Pancreas (tissue), 10 donors: ENCODE data around the gene UBE2S. TPM values are rescaled to one million over a fixed set of nuclear protein-coding genes. Genes with fewer than 3 reads are reported as not detected.

Source experiments
- ATAC-seq, 4 donors: fragments of 200-7000 bp; cut with Tn5 transposase; one replicate each; pipeline versions ENCODE4 v1.8.0 to v1.9.1; 2020; ENCODE audit warnings: mild to moderate bottlenecking in 4 of 4, moderate library complexity in 4 of 4
- DNase-seq, 6 donors: peaks; one replicate each; pipeline ENCODE4 v3.0.0-alpha.2; 2020
- FAIRE-seq: peaks from 2 replicates; lab custom pipeline; 2012; peaks lifted over from hg19 to GRCh38; lab: Jason Lieb, UNC
- H3K27ac ChIP-seq, 4 donors: fragments of 200-600 bp; sonication (generic); 1 replicate in 3 of 4; 2 replicates in 1 of 4; pipeline versions ENCODE4 v1.5.0 to v1.8.0; 2020
- H3K27me3 ChIP-seq, 4 donors: fragments of 200-600 bp; one replicate each; pipeline ENCODE4 v1.8.0; 2021
- H3K36me3 ChIP-seq, 3 donors: fragments of 200-600 bp; sonication (generic) in 1 of 3; one replicate each; pipeline versions ENCODE4 v1.5.0 to v1.8.0; 2020 to 2021
- H3K4me1 ChIP-seq, 3 donors: fragments of 200-600 bp; one replicate each; pipeline ENCODE4 v1.8.0; 2021
- H3K4me3 ChIP-seq, 4 donors: fragments of 200-600 bp; sonication (generic) in 2 of 4; one replicate each; pipeline versions ENCODE4 v1.5.0 to v1.8.0; 2020 to 2021
- H3K9me3 ChIP-seq, 4 donors: fragments of 200-600 bp; one replicate each; pipeline ENCODE4 v1.8.0; 2021
- CTCF ChIP-seq, 4 donors: fragments of 200-600 bp; sonication (generic) in 3 of 4; IDR thresholded peaks; one replicate each; pipeline versions ENCODE4 v1.5.0 to v1.8.0; 2021; ENCODE audit warnings: antibody characterized with exemption in 4 of 4
- WGBS, 2 donors: extraction: QIAGEN DNeasy Blood & Tissue Kit; methylation state at CpG; one replicate each; pipeline ENCODE4 v1.1.7; 2013; 5-methylcytosine and 5-hydroxymethylcytosine counted together
- intact Hi-C, 3 donors: fragments of 100-400 bp; cut with DNase I; formaldehyde crosslinking; loops; one replicate each; pipeline versions ENCODE4 v1.11.1 to v1.14.2; 2022
- polyA plus RNA-seq, 2 donors: library from polyadenylated mRNA; stranded (reverse); fragments of 200-250 nt; gene quantifications; one replicate each; pipeline ENCODE4 v1.2.3, GENCODE V29; 2013
- total RNA-seq, 6 donors: library from RNA; stranded (reverse); fragmentation: NEBNext Ultra II Directional in 4 of 6; extraction: Animal tissue kit (Norgen Biotek cat#: 25700) in 4 of 6; gene quantifications; one replicate each; pipeline versions ENCODE4 v1.2.1 to v1.2.4, GENCODE V29; 2021 to 2023
- donor health status: healthy with polysubstance abuse.
- donor health status: DM: no; HTN: no; CAD: no; lungs with moderate emphysema.
- donor health status: DM: no; HTN: no; CAD: no.
- donor health status: control.
- donor health status: control.
- donor health status: Bipolar disorder and iron deficiency.
- donor health status: DM: yes; HTN: yes; CAD: no.
- donor health status: DM: no; HTN: no; CAD: no.
- donor health status: DM: no; HTN: no; CAD: no.
- donor health status: DM: yes; HTN: yes; CAD: no.

The UBE2S gene
- total and polyA plus RNA-seq, 8 donors, result 2.0 to 7.3 (median 4.4) TPM

DNA sequence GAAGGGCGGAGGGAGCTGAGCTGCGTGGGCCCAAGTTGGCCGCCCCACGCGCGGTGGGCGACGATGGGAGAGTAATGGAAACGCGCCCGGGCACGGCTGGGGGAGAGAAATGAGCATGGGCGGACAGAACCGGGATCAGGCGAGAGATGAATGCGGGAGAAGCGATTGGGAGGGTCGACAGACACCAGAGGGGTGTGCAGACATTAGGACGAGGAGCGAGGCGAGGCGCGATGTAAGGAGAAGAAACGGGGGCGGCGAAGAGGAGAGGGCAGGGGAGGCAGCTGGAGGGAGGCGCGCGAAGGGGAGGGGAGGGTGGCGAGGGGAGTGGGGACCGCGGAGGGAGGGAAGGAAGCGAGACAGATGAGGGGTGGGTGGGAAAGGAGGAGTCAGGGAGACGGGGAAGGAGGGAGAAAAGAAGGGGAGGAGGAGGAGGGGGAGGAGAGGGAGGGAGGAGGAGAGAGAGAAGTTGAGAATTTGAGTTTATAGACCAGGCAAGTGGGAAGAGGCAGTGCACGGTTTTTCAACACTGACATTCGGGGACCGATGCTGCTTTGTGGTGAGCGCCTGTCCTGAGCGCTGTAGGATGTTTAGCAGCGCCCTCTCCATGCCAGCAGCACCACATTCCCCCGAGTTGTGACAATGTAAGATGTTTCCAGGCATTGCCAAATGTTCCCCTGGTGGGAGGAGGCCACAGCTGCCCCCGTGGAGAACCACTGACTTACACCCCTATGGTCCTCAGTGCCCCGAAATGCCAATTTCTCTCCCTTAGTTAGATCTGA, 35.6 kb upstream of the UBE2S start, which contains the start of gene SHISA7:
Gene SHISA7 (minus strand): TSS at position 256 of the 779 bp plus-strand sequence. CDS start 437 bp downstream, outside the sequence.
- Histone ChIP-seq H3K9me3 (no peaks in the 10 kb centered on the region), H3K36me3 (no peaks in the 10 kb centered on the region), H3K4me1 (no peaks in the 10 kb centered on the region), H3K27me3 (peaks cover 0 to 26% (median 5%) of the 10 kb centered on the region in 4 donors), H3K27ac (no peak within 1 kb of the TSS), H3K4me3 (no peak within 1 kb of the TSS)
- no peak for FAIRE-seq
- 3 to 5% methylated on average over 43 of the region's 43 CpGs for WGBS, 2 donors
- no peak for TF ChIP-seq CTCF (IDR thresholded peaks at IDR 0.05)
- DNase-seq, result peak in 1 of 6 donors; percentile 46
- intact Hi-C loops, result no loop called here
- ATAC-seq, result no peak

GRCh38 chr19:55442372-55442961, 34.9 kb upstream of the UBE2S start:
- H3K36me3 ChIP-seq, result no peaks in the 10 kb centered on the region
- 1 to 2% methylated on average over 58 to 72 of the region's 72 CpGs for WGBS, 2 donors
- peaks cover 0 to 26% (median 5%) of the 10 kb centered on the region in 4 donors for H3K27me3 ChIP-seq
- no peak overlapping the region for H3K4me3 ChIP-seq
- no peak for FAIRE-seq
- no peak overlapping the region for H3K27ac ChIP-seq
- DNase-seq, result peak in 1 of 6 donors; percentile 59
- intact Hi-C loops, result no loop called here
- TF ChIP-seq CTCF (IDR thresholded peaks at IDR 0.05), result no peak
- no peaks in the 10 kb centered on the region for H3K4me1 ChIP-seq
- peak in 1 of 4 donors; percentile 27 for ATAC-seq
- no peaks in the 10 kb centered on the region for H3K9me3 ChIP-seq

DNA sequence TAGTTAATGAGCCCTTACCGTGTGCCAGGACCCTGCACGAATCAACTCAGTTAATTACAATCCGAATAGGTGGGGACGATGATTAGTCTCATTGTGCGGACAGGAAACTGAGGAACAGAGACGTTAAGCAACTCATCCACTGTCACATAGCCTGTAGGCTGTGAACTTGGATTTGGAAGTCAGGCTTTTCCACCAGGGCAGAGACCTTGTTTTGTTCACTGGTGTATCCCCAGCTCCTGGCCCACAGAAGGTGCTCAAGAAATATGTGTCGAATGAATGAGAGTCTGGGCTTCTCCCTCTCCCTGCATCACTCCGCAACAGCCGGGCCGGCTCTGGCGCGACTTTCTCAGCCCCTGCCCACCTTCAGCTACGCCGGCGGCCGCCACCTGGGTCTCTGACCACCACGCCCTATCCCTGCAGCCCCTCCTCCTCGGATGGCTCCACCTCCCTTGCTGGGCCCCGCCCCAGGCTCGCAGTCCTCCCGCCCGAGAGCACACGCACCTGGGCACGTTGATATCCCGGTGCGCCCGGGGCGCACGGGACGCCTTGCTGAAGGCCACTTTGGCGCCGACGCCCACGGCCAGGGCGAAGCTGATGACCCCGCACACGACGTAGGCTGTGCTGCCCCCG, 34.2 kb upstream of the UBE2S start:
- Histone ChIP-seq H3K27me3 (peaks cover 0 to 26% (median 5%) of the 10 kb centered on the region in 4 donors), H3K36me3 (no peaks in the 10 kb centered on the region), H3K4me3 (no peak overlapping the region), H3K4me1 (no peaks in the 10 kb centered on the region), H3K9me3 (no peaks in the 10 kb centered on the region), H3K27ac (no peak overlapping the region)
- peak in 1 of 4 donors; percentile 37 for ATAC-seq
- 1 to 2% methylated on average over 38 to 39 of the region's 39 CpGs for WGBS, 2 donors
- FAIRE-seq, result no peak
- TF ChIP-seq CTCF (IDR thresholded peaks at IDR 0.05), result no peak
- DNase-seq, result peak in 1 of 6 donors; percentile 51
- intact Hi-C loops, result no loop called here

- H3K4me1 ChIP-seq, result no peaks in the 10 kb centered on the region
- WGBS, 2 donors, result 5 to 8% methylated on average over 21 of the region's 21 CpGs
- H3K9me3 ChIP-seq, result no peaks in the 10 kb centered on the region
- FAIRE-seq, result no peak
- ATAC-seq, result no peak
- no peak overlapping the region for H3K4me3 ChIP-seq
- H3K36me3 ChIP-seq, result no peaks in the 10 kb centered on the region
- H3K27ac ChIP-seq, result no peak overlapping the region
- intact Hi-C loops, result no loop called here
- DNase-seq, result no peak
- no peak for TF ChIP-seq CTCF (IDR thresholded peaks at IDR 0.05)
- H3K27me3 ChIP-seq, result peaks cover 0 to 26% (median 5%) of the 10 kb centered on the region in 4 donors
Measured at GRCh38 chr19:55441319-55441691, 33.7 kb upstream of the UBE2S start.
